ENCODE data around the gene GOLGA1. TPM values are rescaled to one million over a fixed set of nuclear protein-coding genes. Genes with fewer than 3 reads are reported as not detected.

GOLGA1 gene
- total RNA-seq, 1 donor from 2014 or later, result 11.0 TPM

DNA sequence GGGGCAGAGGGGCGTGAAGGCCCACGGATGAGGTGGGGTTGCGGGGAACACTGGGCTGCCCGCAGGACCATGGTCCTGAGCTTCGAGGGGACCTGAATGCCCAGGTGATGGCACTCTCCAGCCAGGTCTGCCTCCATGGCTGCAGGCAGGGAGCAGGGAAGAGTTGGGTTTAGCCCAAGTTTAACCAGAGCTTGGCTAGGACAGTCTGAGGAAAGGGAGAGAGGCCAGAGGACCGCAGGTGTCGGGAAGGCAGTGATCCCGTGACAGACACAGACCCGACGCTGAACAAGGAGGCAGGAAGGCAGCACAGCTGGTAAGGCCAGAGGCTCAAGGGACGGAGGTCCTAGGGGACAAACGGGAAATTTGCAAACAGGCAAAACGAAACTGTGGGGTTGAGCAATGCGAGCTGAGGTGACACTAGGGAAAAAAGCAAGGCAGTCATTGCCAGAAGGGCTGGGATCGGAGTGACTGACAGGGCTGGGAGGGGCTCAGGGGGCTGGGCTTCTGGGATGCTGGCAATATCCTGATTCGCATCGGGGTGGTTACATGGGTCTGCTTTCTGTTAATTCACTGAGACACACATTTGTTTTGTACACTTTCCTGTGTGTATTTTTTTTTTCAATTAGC lies 53.9 kb downstream of the GOLGA1 start:
- Histone ChIP-seq H3K9me3 (ENCODE audit: control insufficient read depth in 3 of 3, low read length in 3 of 3) (no peaks in the 10 kb centered on the region), H3K9ac (ENCODE audit: low read depth in 1 of 3, low read length in 3 of 3) (no peak overlapping the region), H3K4me1 (ENCODE audit: control insufficient read depth in 3 of 3, insufficient read depth in 3 of 3, low read length in 3 of 3) (peaks cover 2 to 7% (median 2%) of the 10 kb centered on the region in 3 donors), H3K36me3 (ENCODE audit: control insufficient read depth in 3 of 3, insufficient read depth in 3 of 3, low read length in 3 of 3) (peaks cover 50 to 70% (median 66%) of the 10 kb centered on the region in 3 donors), H3K27ac (ENCODE audit: low read depth, low read length) (no peak overlapping the region), H3K27me3 (ENCODE audit: control insufficient read depth in 3 of 3, insufficient read depth in 3 of 3, low read length in 3 of 3) (no peaks in the 10 kb centered on the region), H3K4me3 (ENCODE audit: low read length in 3 of 3) (no peak overlapping the region)

DNA sequence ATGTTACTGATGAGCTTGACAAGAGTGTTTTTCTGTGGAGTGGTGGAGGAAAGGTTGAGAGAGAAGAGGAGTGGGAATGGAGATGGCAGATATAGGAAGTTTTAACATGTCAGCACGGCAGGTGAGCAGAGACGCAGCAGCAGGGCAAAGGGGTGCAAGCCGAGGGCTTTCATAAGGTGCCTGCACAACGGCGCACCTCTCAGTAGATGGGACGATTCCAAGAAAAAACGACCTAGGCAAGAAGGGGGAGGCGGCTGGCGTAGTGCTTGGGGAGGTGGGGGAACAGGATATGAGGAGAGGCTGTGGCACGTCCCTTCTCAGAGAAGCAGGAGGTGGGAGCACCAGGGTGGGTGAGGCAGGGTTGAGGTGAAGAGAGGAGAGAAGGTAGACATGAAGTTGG lies 54.4 kb downstream of the GOLGA1 start:
- Histone ChIP-seq H3K4me1 (ENCODE audit: control insufficient read depth in 3 of 3, insufficient read depth in 3 of 3, low read length in 3 of 3) (peaks cover 2 to 7% (median 2%) of the 10 kb centered on the region in 3 donors), H3K27me3 (ENCODE audit: control insufficient read depth in 3 of 3, insufficient read depth in 3 of 3, low read length in 3 of 3) (no peaks in the 10 kb centered on the region), H3K4me3 (ENCODE audit: low read length in 3 of 3) (no peak overlapping the region), H3K9ac (ENCODE audit: low read depth in 1 of 3, low read length in 3 of 3) (no peak overlapping the region), H3K9me3 (ENCODE audit: control insufficient read depth in 3 of 3, low read length in 3 of 3) (no peaks in the 10 kb centered on the region), H3K27ac (ENCODE audit: low read depth, low read length) (no peak overlapping the region), H3K36me3 (ENCODE audit: control insufficient read depth in 3 of 3, insufficient read depth in 3 of 3, low read length in 3 of 3) (peaks cover 55 to 72% (median 70%) of the 10 kb centered on the region in 3 donors)

DNA sequence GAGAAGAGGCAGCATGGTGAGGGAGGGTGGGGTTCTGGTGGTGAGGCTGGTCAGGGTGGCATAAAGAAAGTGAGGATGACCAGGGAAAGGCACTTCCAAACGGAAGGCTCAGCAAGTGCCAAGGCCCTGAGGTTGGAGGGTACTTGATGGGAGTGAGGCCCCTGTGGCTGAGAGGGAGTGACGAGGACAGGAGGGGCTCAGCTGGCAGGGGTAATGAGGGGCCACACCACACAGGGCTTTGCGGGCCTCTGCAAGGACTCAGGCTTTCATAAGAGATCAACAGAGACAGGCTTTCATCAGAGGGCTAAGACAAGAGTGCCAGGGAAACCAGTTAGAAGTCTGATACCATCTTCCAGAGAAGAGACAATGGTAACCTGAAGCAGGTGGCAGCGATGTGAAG lies 55.3 kb downstream of the GOLGA1 start:
- H3K36me3 ChIP-seq (ENCODE audit: control insufficient read depth in 3 of 3, insufficient read depth in 3 of 3, low read length in 3 of 3), result peaks cover 58 to 72% (median 70%) of the 10 kb centered on the region in 3 donors

DNA sequence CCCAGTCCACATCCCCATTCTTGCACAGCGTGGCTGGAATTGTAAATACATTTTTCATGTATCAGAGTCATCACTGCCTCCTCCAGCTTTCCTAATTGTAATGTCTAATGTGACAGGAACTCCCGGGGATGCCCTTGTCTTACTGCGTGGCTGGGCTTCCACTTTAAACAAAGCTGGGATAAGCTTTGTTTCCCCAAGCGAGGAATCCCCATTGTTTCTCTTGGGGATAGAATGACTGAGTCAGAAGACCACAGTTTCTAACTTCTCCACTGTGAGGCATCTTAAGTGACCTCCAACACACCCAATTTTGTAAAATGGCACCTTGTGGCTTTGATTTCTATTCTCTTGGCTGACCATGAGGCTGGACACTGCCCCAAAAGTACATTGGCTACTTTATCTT lies 56.5 kb downstream of the GOLGA1 start:
- Histone ChIP-seq H3K4me1 (ENCODE audit: control insufficient read depth in 3 of 3, insufficient read depth in 3 of 3, low read length in 3 of 3) (peaks cover 2 to 7% (median 2%) of the 10 kb centered on the region in 3 donors), H3K9me3 (ENCODE audit: control insufficient read depth in 3 of 3, low read length in 3 of 3) (no peaks in the 10 kb centered on the region), H3K27ac (ENCODE audit: low read depth, low read length) (no peak overlapping the region), H3K4me3 (ENCODE audit: low read length in 3 of 3) (no peak overlapping the region), H3K9ac (ENCODE audit: low read depth in 1 of 3, low read length in 3 of 3) (no peak overlapping the region), H3K27me3 (ENCODE audit: control insufficient read depth in 3 of 3, insufficient read depth in 3 of 3, low read length in 3 of 3) (no peaks in the 10 kb centered on the region), H3K36me3 (ENCODE audit: control insufficient read depth in 3 of 3, insufficient read depth in 3 of 3, low read length in 3 of 3) (peaks cover 55 to 72% (median 67%) of the 10 kb centered on the region in 3 donors)

More for the DNA sequence above, 55.3 kb downstream of the GOLGA1 start:
- no peaks in the 10 kb centered on the region for H3K27me3 ChIP-seq (ENCODE audit: control insufficient read depth in 3 of 3, insufficient read depth in 3 of 3, low read length in 3 of 3)
- no peak overlapping the region for H3K4me3 ChIP-seq (ENCODE audit: low read length in 3 of 3)
- H3K27ac ChIP-seq (ENCODE audit: low read depth, low read length), result no peak overlapping the region
- no peaks in the 10 kb centered on the region for H3K9me3 ChIP-seq (ENCODE audit: control insufficient read depth in 3 of 3, low read length in 3 of 3)
- H3K9ac ChIP-seq (ENCODE audit: low read depth in 1 of 3, low read length in 3 of 3), result no peak overlapping the region
- H3K4me1 ChIP-seq (ENCODE audit: control insufficient read depth in 3 of 3, insufficient read depth in 3 of 3, low read length in 3 of 3), result peaks cover 2 to 7% (median 2%) of the 10 kb centered on the region in 3 donors

DNA sequence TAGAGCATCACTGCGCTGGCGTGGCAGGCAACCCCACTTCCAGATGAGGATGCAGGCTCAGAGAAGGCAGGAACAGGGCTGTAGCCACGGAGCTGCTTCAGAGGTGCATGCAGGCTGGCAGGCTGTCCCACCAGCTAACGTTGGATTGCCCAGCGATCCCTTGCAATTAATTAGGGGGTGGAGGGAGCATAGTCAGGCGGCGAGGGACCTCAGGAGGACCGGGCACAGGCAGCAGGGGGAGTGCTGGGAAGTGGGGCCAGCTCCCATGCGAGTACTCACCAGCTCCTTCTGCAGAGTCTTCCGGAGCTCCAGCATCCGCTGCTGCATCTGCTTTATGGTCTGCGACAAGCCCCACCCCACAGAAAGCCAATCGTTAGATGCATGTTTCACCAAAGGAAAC lies 58.7 kb downstream of the GOLGA1 start:
- no peak overlapping the region for H3K9ac ChIP-seq (ENCODE audit: low read depth in 1 of 3, low read length in 3 of 3)
- H3K9me3 ChIP-seq (ENCODE audit: control insufficient read depth in 3 of 3, low read length in 3 of 3), result no peaks in the 10 kb centered on the region
- H3K4me3 ChIP-seq (ENCODE audit: low read length in 3 of 3), result no peak overlapping the region
- H3K27ac ChIP-seq (ENCODE audit: low read depth, low read length), result no peak overlapping the region
- H3K4me1 ChIP-seq (ENCODE audit: control insufficient read depth in 3 of 3, insufficient read depth in 3 of 3, low read length in 3 of 3), result peaks cover 0 to 2% (median 0%) of the 10 kb centered on the region in 3 donors
- peaks cover 54 to 73% (median 62%) of the 10 kb centered on the region in 3 donors for H3K36me3 ChIP-seq (ENCODE audit: control insufficient read depth in 3 of 3, insufficient read depth in 3 of 3, low read length in 3 of 3)
- H3K27me3 ChIP-seq (ENCODE audit: control insufficient read depth in 3 of 3, insufficient read depth in 3 of 3, low read length in 3 of 3), result no peaks in the 10 kb centered on the region

DNA sequence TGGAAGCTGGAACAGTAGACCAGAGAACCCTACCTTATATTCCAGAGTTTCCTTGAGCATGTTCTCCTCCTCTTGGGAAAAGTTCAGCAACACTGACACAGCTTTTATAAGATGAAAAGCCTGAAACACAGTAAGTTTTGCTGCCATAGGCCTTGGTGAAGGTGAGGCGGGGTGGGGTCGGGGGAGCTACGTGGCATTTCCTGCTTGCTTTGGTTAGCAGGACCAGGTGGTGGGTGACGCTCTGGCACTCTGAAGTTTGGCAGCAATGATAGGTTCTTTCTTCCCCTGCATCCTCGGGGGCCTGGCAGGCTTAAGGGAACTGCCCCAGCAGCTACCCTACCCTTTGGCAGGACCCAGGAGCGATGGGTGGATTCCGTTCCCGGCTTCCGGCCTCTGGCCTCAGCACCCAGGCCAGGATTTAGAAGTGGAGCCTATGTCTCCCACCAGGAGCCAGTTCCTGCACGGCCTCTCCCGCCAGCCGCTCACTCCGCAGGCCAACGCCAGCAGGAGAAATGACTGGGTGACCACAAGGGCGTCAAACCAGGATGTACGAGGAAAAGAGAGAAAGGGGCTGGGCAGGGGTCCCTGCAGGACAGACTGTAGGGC lies 59.6 kb downstream of the GOLGA1 start:
- Histone ChIP-seq H3K4me1 (ENCODE audit: control insufficient read depth in 3 of 3, insufficient read depth in 3 of 3, low read length in 3 of 3) (no peaks in the 10 kb centered on the region), H3K27me3 (ENCODE audit: control insufficient read depth in 3 of 3, insufficient read depth in 3 of 3, low read length in 3 of 3) (no peaks in the 10 kb centered on the region), H3K9me3 (ENCODE audit: control insufficient read depth in 3 of 3, low read length in 3 of 3) (no peaks in the 10 kb centered on the region), H3K27ac (ENCODE audit: low read depth, low read length) (no peak overlapping the region), H3K36me3 (ENCODE audit: control insufficient read depth in 3 of 3, insufficient read depth in 3 of 3, low read length in 3 of 3) (peaks cover 55 to 73% (median 64%) of the 10 kb centered on the region in 3 donors), H3K4me3 (ENCODE audit: low read length in 3 of 3) (no peak overlapping the region), H3K9ac (ENCODE audit: low read depth in 1 of 3, low read length in 3 of 3) (no peak overlapping the region)

DNA sequence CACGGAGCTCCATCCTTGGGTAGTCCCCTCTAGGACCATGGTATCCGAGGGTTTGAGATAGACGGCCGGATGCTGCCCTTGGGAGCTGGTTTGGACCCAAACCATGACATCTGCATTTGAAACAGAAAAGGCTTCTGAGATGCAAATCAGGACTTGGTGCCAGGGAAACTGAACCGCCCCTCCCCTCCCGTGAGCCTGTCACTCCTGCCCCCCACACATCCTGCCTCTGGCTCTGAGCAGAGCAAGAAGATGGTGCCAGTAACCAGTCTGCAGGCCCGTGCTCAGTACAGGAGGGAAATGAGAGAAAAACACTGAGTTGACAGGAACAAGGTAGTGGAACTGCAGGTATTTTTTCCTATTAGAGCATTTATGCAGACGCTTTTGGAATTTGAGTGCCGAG lies 60.4 kb downstream of the GOLGA1 start:
- Histone ChIP-seq H3K4me1 (ENCODE audit: control insufficient read depth in 3 of 3, insufficient read depth in 3 of 3, low read length in 3 of 3) (no peaks in the 10 kb centered on the region), H3K27me3 (ENCODE audit: control insufficient read depth in 3 of 3, insufficient read depth in 3 of 3, low read length in 3 of 3) (no peaks in the 10 kb centered on the region), H3K9me3 (ENCODE audit: control insufficient read depth in 3 of 3, low read length in 3 of 3) (no peaks in the 10 kb centered on the region), H3K27ac (ENCODE audit: low read depth, low read length) (no peak overlapping the region), H3K9ac (ENCODE audit: low read depth in 1 of 3, low read length in 3 of 3) (no peak overlapping the region), H3K4me3 (ENCODE audit: low read length in 3 of 3) (no peak overlapping the region), H3K36me3 (ENCODE audit: control insufficient read depth in 3 of 3, insufficient read depth in 3 of 3, low read length in 3 of 3) (peaks cover 53 to 71% (median 61%) of the 10 kb centered on the region in 3 donors)

DNA sequence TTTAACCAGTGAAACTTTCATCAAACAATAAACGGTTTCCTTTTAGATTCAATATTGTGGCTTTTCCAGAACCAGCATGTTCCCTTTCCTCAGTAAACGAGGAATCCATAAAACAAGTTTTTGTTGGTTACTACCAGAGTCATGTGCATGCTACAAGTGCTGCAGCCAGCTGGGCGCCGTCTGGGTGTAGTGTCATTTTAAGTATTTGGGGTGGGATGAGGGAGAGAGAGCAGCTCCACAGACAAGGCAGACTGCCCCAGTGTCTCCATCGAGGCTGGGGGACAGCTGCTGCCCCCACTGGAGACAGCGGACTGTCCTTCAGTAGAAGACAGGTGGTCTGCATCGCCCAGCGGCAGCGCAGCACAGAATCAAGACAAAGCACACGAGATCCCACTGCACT lies 61.7 kb downstream of the GOLGA1 start:
- H3K36me3 ChIP-seq (ENCODE audit: control insufficient read depth in 3 of 3, insufficient read depth in 3 of 3, low read length in 3 of 3), result peaks cover 59 to 72% (median 63%) of the 10 kb centered on the region in 3 donors
- H3K9me3 ChIP-seq (ENCODE audit: control insufficient read depth in 3 of 3, low read length in 3 of 3), result no peaks in the 10 kb centered on the region
- H3K27me3 ChIP-seq (ENCODE audit: control insufficient read depth in 3 of 3, insufficient read depth in 3 of 3, low read length in 3 of 3), result no peaks in the 10 kb centered on the region
- no peak overlapping the region for H3K27ac ChIP-seq (ENCODE audit: low read depth, low read length)
- H3K4me3 ChIP-seq (ENCODE audit: low read length in 3 of 3), result no peak overlapping the region
- H3K4me1 ChIP-seq (ENCODE audit: control insufficient read depth in 3 of 3, insufficient read depth in 3 of 3, low read length in 3 of 3), result no peaks in the 10 kb centered on the region
- no peak overlapping the region for H3K9ac ChIP-seq (ENCODE audit: low read depth in 1 of 3, low read length in 3 of 3)

DNA sequence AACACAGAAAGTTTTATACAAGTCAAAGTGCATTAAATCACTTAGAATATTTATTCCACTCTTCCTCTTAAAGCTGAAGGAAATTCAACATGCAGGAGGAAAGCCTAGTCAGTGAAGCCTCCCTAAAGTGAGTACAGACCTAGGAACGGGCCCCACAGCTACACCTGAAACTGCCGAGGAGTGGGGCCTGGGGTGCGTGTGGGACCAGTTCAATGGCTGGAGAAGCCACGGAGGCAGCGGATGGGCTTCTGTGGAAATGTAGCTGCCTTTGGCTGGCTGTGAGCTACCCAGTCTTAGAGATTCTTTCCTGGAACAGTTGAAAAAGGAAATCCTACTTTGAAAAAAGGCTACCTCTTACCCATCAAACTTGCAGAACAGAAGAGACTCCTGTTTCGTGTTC lies 62.4 kb downstream of the GOLGA1 start:
- Histone ChIP-seq H3K36me3 (ENCODE audit: control insufficient read depth in 3 of 3, insufficient read depth in 3 of 3, low read length in 3 of 3) (peaks cover 61 to 75% (median 69%) of the 10 kb centered on the region in 3 donors), H3K9me3 (ENCODE audit: control insufficient read depth in 3 of 3, low read length in 3 of 3) (no peaks in the 10 kb centered on the region), H3K9ac (ENCODE audit: low read depth in 1 of 3, low read length in 3 of 3) (no peak overlapping the region), H3K4me1 (ENCODE audit: control insufficient read depth in 3 of 3, insufficient read depth in 3 of 3, low read length in 3 of 3) (peaks cover 1 to 6% (median 4%) of the 10 kb centered on the region in 3 donors), H3K4me3 (ENCODE audit: low read length in 3 of 3) (no peak overlapping the region), H3K27ac (ENCODE audit: low read depth, low read length) (no peak overlapping the region), H3K27me3 (ENCODE audit: control insufficient read depth in 3 of 3, insufficient read depth in 3 of 3, low read length in 3 of 3) (no peaks in the 10 kb centered on the region)

DNA sequence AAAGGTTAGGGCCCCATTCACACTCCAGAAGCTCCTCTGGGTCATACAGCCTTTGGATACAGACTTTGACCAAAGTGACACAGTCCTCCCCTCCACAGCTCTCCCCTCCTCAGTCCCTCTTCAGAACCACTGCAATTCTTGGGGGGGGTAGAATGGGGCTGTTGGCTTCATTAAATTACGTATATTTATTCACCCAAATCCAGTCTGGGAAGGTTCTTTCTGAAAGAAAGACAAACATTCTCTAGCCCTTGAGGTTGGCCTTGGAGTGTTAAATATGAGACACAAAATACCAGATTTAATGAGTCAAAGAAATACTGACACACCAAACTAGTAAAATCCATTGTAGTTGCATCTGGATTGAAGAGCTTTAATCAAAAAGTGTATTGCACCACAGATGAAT lies 62.9 kb downstream of the GOLGA1 start:
- Histone ChIP-seq H3K4me3 (ENCODE audit: low read length in 3 of 3) (no peak overlapping the region), H3K27ac (ENCODE audit: low read depth, low read length) (no peak overlapping the region), H3K4me1 (ENCODE audit: control insufficient read depth in 3 of 3, insufficient read depth in 3 of 3, low read length in 3 of 3) (peaks cover 6 to 11% (median 9%) of the 10 kb centered on the region in 3 donors), H3K9me3 (ENCODE audit: control insufficient read depth in 3 of 3, low read length in 3 of 3) (no peaks in the 10 kb centered on the region), H3K9ac (ENCODE audit: low read depth in 1 of 3, low read length in 3 of 3) (no peak overlapping the region), H3K27me3 (ENCODE audit: control insufficient read depth in 3 of 3, insufficient read depth in 3 of 3, low read length in 3 of 3) (no peaks in the 10 kb centered on the region), H3K36me3 (ENCODE audit: control insufficient read depth in 3 of 3, insufficient read depth in 3 of 3, low read length in 3 of 3) (peaks cover 63 to 78% (median 69%) of the 10 kb centered on the region in 3 donors)

Data from skeletal muscle tissue (tissue), 4 donors.